Measurements from ENCODE around the gene SUCO.

DNA sequence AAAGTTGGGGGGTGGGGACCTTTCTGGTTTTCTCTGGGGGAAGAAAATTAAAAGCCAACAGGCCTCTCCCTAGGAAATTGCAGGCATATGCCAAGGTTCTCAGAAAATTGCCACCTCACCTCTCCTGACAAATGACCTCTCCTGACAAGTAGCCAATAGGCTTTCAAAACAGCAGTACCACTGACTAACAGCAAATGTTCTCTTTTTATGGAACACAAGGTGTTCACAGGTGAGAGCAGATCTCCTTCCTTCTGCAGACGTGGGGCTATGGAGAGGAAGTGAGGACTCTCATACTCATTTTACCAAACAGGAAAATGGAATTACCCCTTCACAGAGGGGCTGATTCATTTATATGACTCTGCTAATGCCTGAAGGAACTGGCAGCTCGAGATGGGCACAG is 32.7 kb upstream of the SUCO start:
- TF ChIP-seq MAFK (IDR thresholded peaks at IDR 0.05; ENCODE audit: low read depth, low read length) (no peak), TCF12 (IDR thresholded peaks at IDR 0.05; ENCODE audit: low read depth, low read length) (no peak), EP300 (IDR thresholded peaks at IDR 0.05; ENCODE audit: borderline replicate concordance in 1 of 2, low read depth in 2 of 2, low read length in 2 of 2) (no peak), RXRA (IDR thresholded peaks at IDR 0.05; ENCODE audit: insufficient read depth, low read depth, low read length) (no peak), POLR2A (IDR thresholded peaks at IDR 0.05; ENCODE audit: control extremely low read depth in 1 of 2, low read depth in 2 of 2, low read length in 2 of 2) (no peak), HDAC6 (IDR thresholded peaks at IDR 0.05; ENCODE audit: low read depth, low read length) (no peak), SIX5 (IDR thresholded peaks at IDR 0.05; ENCODE audit: low read depth, low read length) (no peak), RAD21 (IDR thresholded peaks at IDR 0.05 in 1 of 2, conservative IDR thresholded peaks at IDR 0.05 in 1 of 2; ENCODE audit: low read depth in 2 of 2, low read length in 2 of 2) (no peak), JUN (IDR thresholded peaks at IDR 0.05; ENCODE audit: low read depth, low read length) (no peak), EZH2 (IDR thresholded peaks at IDR 0.05; ENCODE audit: low read depth, low read length, severe bottlenecking) (no peak), CREB1 (IDR thresholded peaks at IDR 0.05) (no peak), ASH2L (IDR thresholded peaks at IDR 0.05; ENCODE audit: low read length) (no peak), SP2 (IDR thresholded peaks at IDR 0.05; ENCODE audit: low read length) (no peak)
- TF ChIP-seq, protein P1, sequence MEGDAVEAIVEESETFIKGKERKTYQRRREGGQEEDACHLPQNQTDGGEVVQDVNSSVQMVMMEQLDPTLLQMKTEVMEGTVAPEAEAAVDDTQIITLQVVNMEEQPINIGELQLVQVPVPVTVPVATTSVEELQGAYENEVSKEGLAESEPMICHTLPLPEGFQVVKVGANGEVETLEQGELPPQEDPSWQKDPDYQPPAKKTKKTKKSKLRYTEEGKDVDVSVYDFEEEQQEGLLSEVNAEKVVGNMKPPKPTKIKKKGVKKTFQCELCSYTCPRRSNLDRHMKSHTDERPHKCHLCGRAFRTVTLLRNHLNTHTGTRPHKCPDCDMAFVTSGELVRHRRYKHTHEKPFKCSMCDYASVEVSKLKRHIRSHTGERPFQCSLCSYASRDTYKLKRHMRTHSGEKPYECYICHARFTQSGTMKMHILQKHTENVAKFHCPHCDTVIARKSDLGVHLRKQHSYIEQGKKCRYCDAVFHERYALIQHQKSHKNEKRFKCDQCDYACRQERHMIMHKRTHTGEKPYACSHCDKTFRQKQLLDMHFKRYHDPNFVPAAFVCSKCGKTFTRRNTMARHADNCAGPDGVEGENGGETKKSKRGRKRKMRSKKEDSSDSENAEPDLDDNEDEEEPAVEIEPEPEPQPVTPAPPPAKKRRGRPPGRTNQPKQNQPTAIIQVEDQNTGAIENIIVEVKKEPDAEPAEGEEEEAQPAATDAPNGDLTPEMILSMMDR (IDR thresholded peaks at IDR 0.05; ENCODE audit: control extremely low read depth in 1 of 3, insufficient read depth in 1 of 3, low read depth in 1 of 3, low read length in 3 of 3): no peak
